ENCODE measurements around the gene ADARB2.

DNA sequence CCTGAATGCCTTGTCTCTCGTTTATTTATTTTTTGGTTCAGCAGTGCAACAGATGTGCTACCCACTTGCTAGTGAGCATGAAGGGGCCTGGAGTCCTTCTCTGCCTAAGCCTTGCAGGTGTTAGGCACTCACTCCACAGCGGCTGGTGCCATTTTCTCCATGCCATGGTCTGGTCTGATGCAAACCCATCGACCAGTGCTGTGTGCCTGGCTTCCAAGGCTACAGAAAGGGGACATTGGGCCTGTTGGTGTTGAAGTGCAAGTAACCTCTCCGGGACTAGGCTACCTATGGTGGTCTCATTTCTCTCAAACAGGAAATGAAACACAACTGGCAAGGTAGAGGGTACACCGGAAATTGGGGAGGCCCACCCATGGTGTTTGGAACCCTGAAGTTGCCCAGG is 198.1 kb downstream of the ADARB2 start:
- TF ChIP-seq RAD21 (IDR thresholded peaks at IDR 0.05) (no peak), REST (IDR thresholded peaks at IDR 0.05) (no peak), SP1 (IDR thresholded peaks at IDR 0.05) (no peak), HNF4A (conservative IDR thresholded peaks at IDR 0.05) (no peak), EGR1 (IDR thresholded peaks at IDR 0.05; ENCODE audit: low read depth in 2 of 2) (no peak), YY1 (IDR thresholded peaks at IDR 0.05) (no peak), NR2F2 (IDR thresholded peaks at IDR 0.05) (no peak), GABPA (IDR thresholded peaks at IDR 0.05 in 1 of 2, conservative IDR thresholded peaks at IDR 0.05 in 1 of 2) (no peak), FOXA1 (IDR thresholded peaks at IDR 0.05) (no peak), JUND (IDR thresholded peaks at IDR 0.05) (no peak)
- TF ChIP-seq, protein P1, sequence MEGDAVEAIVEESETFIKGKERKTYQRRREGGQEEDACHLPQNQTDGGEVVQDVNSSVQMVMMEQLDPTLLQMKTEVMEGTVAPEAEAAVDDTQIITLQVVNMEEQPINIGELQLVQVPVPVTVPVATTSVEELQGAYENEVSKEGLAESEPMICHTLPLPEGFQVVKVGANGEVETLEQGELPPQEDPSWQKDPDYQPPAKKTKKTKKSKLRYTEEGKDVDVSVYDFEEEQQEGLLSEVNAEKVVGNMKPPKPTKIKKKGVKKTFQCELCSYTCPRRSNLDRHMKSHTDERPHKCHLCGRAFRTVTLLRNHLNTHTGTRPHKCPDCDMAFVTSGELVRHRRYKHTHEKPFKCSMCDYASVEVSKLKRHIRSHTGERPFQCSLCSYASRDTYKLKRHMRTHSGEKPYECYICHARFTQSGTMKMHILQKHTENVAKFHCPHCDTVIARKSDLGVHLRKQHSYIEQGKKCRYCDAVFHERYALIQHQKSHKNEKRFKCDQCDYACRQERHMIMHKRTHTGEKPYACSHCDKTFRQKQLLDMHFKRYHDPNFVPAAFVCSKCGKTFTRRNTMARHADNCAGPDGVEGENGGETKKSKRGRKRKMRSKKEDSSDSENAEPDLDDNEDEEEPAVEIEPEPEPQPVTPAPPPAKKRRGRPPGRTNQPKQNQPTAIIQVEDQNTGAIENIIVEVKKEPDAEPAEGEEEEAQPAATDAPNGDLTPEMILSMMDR (IDR thresholded peaks at IDR 0.05; ENCODE audit: low read depth, low read length, missing input control), result no peak
- TF ChIP-seq, protein P2, sequence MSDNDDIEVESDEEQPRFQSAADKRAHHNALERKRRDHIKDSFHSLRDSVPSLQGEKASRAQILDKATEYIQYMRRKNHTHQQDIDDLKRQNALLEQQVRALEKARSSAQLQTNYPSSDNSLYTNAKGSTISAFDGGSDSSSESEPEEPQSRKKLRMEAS (IDR thresholded peaks at IDR 0.05), result no peak
- TF ChIP-seq, protein P3, sequence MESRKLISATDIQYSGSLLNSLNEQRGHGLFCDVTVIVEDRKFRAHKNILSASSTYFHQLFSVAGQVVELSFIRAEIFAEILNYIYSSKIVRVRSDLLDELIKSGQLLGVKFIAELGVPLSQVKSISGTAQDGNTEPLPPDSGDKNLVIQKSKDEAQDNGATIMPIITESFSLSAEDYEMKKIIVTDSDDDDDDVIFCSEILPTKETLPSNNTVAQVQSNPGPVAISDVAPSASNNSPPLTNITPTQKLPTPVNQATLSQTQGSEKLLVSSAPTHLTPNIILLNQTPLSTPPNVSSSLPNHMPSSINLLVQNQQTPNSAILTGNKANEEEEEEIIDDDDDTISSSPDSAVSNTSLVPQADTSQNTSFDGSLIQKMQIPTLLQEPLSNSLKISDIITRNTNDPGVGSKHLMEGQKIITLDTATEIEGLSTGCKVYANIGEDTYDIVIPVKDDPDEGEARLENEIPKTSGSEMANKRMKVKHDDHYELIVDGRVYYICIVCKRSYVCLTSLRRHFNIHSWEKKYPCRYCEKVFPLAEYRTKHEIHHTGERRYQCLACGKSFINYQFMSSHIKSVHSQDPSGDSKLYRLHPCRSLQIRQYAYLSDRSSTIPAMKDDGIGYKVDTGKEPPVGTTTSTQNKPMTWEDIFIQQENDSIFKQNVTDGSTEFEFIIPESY (IDR thresholded peaks at IDR 0.05), result no peak
